ENCODE measurements around the gene KLHL36.

DNA sequence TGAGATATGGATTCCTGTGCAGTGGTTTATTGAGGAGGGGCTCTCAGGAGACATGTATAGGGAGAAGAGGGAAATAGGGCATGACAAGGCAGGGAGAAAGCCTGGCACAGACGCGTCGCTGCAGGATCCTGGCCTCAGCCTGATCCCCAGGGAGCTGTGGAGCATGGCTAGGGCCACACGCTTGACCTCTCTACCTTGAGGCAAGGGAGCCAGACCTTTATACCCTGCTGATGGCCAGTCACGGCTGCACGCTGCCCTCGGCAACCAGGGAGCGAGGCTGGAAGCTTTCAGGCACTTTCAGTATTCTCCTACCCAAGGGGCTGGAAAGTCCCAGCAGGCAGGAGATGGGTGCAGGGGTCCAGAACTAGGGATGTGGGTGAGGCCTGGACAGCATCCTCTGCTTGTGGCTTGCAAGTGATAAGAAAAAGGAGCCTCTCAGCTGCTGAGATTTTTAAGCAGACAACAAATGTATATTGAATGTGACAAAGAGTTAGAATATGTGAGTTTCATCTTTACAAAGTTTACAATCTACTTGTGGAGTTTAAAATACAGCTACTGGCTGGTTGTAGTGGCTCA, 10.0 kb upstream of the KLHL36 start:
- TF ChIP-seq, protein P1, sequence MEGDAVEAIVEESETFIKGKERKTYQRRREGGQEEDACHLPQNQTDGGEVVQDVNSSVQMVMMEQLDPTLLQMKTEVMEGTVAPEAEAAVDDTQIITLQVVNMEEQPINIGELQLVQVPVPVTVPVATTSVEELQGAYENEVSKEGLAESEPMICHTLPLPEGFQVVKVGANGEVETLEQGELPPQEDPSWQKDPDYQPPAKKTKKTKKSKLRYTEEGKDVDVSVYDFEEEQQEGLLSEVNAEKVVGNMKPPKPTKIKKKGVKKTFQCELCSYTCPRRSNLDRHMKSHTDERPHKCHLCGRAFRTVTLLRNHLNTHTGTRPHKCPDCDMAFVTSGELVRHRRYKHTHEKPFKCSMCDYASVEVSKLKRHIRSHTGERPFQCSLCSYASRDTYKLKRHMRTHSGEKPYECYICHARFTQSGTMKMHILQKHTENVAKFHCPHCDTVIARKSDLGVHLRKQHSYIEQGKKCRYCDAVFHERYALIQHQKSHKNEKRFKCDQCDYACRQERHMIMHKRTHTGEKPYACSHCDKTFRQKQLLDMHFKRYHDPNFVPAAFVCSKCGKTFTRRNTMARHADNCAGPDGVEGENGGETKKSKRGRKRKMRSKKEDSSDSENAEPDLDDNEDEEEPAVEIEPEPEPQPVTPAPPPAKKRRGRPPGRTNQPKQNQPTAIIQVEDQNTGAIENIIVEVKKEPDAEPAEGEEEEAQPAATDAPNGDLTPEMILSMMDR (IDR thresholded peaks at IDR 0.05): no peak
- TF ChIP-seq POLR2A (IDR thresholded peaks at IDR 0.05): no peak

Measured in testis (tissue), 2 donors.